Glomerular endothelial cell (primary cell): ENCODE measurements around the gene ORC6. TPM values are rescaled to one million over a fixed set of nuclear protein-coding genes. Genes with fewer than 3 reads are reported as not detected.

Source experiments
- DNase-seq: peaks from one replicate; pipeline ENCODE4 v3.0.0-alpha.2; 2011; ENCODE audit warnings: low read depth, low spot score; ENCODE audit errors: extremely low read depth
- total RNA-seq: library from RNA; depleted of rRNA; stranded (reverse); fragments of >200 nt; gene quantifications from 2 replicates; pipeline ENCODE4 v1.2.3, GENCODE V29; 2015

Gene ORC6
- total RNA-seq, 1 donor from 2014 or later, result 13.0 TPM

DNA sequence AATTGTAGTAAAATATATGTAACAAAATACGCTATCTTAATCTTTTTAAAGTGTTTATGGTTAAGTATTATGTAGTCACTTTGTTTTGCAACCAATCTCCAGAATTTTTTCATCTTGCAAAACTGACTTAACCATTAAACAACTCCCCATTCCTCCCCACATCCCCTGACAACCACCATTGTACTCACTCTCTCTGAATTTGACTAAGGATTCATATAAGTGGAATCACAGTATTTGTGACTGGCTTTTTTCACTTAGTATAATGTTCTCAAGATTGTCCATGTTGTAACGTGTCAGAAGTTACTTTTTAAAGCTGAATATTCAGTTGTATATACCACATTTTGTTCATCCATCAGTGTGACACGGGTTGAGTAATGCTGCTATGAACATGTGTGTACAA lies 10.6 kb downstream of the ORC6 start:
- no peak for DNase-seq

- DNase-seq, result no peak
Measured at GRCh38 chr16:46701615-46702014, 12.2 kb downstream of the ORC6 start.

GRCh38 chr16:46702030-46702429 lies 12.6 kb downstream of the ORC6 start:
- no peak for DNase-seq

GRCh38 chr16:46706642-46707041 lies 17.2 kb downstream of the ORC6 start:
- DNase-seq, result no peak

- DNase-seq, result no peak
Measured at GRCh38 chr16:46709469-46710005, 20.1 kb downstream of the ORC6 start.

DNA sequence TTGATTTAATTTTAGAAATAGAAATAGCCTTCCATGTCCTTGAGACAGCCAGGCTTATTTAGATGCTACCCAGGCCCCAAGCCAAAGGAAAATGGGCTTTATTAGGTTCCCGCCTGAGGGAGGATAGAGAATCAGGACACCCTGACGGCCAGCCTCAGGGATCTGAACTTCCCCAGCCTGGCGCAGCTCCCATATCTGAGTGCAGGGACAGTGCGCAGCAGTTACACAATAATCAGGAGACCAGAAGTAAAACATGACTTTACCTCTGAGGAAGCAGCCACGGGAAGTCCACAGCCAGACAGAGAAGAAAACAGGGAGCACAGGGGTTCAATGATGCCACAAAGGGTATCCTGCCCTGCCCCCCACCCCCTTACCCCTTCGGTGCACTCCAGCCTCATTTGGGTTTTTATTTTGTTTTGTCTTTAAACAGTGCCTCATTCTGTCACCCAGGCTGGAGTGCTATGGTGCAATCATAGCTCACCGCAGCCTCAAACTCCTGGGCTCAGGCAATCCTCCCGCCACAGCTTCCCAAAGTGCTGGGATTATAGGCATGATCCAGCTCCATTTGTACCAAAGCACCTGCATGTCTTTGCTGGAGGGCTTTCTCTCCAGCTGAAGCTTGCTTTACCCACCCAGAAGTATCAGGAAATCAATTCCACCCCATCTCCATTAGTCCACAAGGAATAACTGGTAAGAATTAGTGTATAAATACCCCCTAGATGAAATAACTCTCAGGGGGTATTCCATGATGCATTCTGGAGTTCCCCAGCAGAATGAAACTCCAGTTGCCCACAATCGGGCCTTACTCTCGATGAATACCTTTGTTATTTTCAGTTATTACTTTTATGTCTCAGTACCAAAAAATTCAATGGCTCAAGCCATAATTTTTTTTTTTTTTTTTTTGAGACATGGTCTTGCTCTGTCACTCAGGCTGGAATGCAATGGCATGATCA lies 21.9 kb downstream of the ORC6 start:
- DNase-seq, result no peak

GRCh38 chr16:46712911-46713310 lies 23.5 kb downstream of the ORC6 start:
- no peak for DNase-seq

DNA sequence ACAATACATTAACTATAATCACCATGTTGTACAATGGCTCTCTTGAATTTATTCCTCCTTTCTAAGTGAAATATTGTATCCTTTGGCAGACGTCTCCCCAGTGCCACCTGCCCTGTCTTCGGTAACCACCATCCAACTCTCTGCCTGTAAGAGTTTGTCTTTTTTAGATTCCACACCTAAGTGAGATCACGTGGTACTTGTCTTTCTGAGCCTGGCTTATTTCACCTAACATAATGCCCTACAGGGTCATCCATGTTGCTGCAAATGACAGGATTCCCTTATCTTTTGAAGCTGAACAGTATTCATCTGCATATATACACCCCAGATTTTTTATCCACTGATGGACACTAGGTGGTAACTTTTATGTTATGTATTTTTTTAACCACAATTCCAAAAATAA lies 24.2 kb downstream of the ORC6 start:
- DNase-seq, result no peak

DNA sequence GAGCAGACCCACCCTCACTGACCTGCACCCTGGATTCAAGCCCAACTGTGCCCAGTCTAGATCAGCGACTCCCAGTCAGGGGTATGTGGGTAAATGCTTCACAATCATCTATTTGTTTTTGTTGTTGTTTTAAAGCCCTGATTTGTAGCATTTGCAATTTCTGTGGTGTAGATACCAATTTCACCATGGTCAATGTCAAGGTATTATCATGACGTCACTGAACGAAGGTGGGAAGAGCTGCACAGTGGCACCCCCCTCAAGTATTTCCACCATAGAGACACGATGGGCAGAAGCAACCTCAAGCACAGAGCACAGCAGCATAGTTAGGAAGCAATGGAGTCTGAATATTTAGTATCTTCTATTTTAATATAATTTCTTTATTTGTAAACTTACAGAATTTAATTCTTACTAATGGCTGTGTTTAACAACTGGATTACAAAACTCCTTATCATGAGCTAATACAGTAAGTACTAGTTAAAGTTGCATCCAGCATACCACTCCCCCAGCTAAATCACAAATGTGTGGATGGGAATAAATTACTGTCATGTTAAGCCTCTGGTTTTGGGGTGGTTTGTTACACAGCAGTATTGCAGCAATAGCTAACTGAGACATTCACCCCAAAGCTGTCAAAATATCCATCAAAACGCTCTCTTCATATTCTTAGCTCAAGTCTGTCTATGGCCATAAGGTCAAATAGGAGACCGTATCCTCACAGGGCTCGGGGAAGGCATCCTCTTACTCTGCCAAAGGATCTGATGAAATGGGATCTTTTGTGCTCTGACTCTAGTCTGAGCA lies 25.5 kb downstream of the ORC6 start:
- DNase-seq, result no peak

GRCh38 chr16:46715769-46716305 lies 26.4 kb downstream of the ORC6 start:
- DNase-seq, result no peak

DNA sequence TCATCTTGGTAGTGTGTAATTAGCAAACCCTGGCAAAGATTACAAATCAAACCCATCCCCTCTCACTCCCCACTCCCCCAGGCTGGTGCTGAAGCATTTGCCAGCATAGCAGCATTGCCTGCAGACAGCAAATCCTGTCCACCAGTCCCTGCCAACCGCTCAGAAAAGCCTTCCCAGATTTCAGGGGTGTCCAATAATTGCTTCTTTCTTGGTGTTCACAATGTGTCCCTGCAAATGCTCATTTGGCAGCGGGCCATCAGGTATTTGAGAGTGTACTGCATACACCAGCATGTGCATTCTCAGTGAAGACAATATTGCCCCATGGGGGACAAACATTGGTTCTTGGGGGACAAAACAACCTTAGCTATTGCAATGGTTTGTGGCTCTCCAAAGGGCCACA lies 28.2 kb downstream of the ORC6 start:
- no peak for DNase-seq

DNA sequence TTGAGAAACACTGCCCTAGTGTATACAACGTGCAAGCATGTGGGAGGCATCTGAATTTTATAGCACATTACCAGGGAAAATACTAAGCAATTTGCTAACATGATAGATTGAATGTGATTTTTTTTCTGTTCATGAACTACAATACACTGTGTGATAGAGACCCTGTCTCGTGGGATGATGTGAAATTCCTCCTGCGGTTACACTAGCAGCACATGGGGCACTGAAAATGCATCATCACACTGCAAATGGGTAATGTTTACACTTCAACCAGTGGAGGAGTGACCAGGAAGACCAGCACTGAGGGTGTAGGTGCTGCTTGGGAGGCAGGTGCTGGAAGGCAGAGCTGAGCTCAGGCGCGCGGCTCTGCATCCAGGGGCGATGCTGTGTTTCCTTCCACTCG lies 28.8 kb downstream of the ORC6 start:
- no peak for DNase-seq

- no peak for DNase-seq
Measured at GRCh38 chr16:46719528-46719927, 30.1 kb downstream of the ORC6 start.

GRCh38 chr16:46720619-46721018 lies 31.2 kb downstream of the ORC6 start:
- no peak for DNase-seq

DNA sequence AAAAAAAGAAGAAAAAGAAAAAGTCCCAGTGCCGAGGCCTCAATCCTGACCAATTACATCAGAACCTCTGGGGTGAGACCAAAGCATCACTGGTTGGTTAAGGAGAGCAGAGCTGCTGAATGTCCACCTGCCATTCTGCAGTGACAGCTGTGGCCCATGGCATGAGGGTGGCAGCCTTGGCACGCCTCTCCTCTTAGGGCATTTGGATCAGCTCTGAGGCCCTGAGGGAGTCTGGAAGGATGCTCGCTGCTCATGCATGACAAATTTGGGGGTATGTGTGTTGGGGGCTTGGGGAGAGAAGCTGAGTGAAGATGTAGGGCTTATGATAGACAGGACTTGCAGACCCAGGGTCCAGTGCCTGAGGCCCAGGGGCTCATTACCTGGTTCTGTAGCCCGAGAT lies 32.4 kb downstream of the ORC6 start:
- DNase-seq, result no peak

GRCh38 chr16:46727184-46727583 lies 37.7 kb downstream of the ORC6 start:
- no peak for DNase-seq

GRCh38 chr16:46727630-46728029 lies 38.2 kb downstream of the ORC6 start:
- DNase-seq, result no peak

GRCh38 chr16:46728806-46729205 lies 39.3 kb downstream of the ORC6 start:
- no peak for DNase-seq

GRCh38 chr16:46729326-46729995 lies 40.0 kb downstream of the ORC6 start:
- no peak for DNase-seq

DNA sequence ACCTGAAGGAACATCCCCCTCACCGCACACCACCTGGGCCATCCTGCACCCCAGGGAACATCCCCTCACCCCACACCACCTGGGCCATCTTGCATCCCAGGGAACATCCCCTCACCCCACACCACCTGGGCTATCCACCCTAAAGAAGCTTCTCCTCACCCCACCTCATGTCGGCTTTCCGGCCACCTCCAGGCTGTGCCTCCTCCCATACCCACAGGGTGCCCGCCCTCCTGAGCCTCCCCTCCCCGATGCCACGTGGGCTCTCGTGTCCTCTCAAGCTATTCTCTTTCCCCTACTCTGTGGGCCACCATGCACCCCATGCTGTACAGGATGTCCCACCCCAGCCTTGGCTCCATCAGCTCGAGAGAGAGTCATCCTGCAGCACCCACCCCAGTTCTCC lies 40.7 kb downstream of the ORC6 start:
- DNase-seq, result no peak
